ENCODE measurements around the gene MAP3K4. TPM values are rescaled to one million over a fixed set of nuclear protein-coding genes. Genes with fewer than 3 reads are reported as not detected.

MAP3K4 gene
- total RNA-seq, 4 donors from 2014 or later = 17.2 to 35.2 (median 23.7) TPM

DNA sequence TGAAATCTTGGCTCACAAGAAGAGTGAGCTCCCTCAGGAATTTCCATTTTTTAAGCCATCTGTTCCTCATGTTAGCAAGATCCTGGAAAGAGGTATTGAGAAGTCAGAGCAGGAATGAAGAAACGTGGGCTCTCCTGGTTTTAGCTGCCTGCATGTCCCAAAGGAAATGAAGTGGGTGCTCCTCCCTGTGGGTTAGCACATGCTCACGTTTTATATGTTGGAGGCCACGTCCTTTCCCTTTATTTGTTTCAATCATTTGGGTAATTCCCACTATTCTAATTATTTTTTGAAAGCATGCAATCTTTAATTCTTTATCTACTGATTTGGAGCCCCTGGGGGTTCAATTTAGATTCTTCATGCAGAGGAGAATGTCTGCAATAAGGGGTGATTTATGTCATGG, 4.3 kb upstream of the MAP3K4 start:
- peaks cover 0 to 10% of the 10 kb centered on the region in 2 donors for H3K9me3 ChIP-seq
- no peak for TF ChIP-seq EP300 (IDR thresholded peaks at IDR 0.05; ENCODE audit: low read depth)
- TF ChIP-seq POLR2AphosphoS5 (IDR thresholded peaks at IDR 0.05) = no peak
- TF ChIP-seq POLR2A (IDR thresholded peaks at IDR 0.05) = no peak
- TF ChIP-seq, protein P1, sequence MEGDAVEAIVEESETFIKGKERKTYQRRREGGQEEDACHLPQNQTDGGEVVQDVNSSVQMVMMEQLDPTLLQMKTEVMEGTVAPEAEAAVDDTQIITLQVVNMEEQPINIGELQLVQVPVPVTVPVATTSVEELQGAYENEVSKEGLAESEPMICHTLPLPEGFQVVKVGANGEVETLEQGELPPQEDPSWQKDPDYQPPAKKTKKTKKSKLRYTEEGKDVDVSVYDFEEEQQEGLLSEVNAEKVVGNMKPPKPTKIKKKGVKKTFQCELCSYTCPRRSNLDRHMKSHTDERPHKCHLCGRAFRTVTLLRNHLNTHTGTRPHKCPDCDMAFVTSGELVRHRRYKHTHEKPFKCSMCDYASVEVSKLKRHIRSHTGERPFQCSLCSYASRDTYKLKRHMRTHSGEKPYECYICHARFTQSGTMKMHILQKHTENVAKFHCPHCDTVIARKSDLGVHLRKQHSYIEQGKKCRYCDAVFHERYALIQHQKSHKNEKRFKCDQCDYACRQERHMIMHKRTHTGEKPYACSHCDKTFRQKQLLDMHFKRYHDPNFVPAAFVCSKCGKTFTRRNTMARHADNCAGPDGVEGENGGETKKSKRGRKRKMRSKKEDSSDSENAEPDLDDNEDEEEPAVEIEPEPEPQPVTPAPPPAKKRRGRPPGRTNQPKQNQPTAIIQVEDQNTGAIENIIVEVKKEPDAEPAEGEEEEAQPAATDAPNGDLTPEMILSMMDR (IDR thresholded peaks at IDR 0.05) = no peak
- H3K36me3 ChIP-seq = no peaks in the 10 kb centered on the region
- in situ Hi-C loops (cut with MboI; ENCODE audit: low pct_ligation_motif_present in 1 of 4, low pct_unique_long_range_greater_than_20kb in 1 of 4, low sequenced_read_pairs in 3 of 4) = no loop called here
- intact Hi-C loops (cut with DNase I; ENCODE audit: low total_unique reads) = no loop called here
- no peak overlapping the region for H3K27ac ChIP-seq
- no peak for DNase-seq
- 70 to 79% methylated on average over 3 of the region's 3 CpGs for WGBS, 2 donors (ENCODE audit: low coverage in 1 of 2)
- no peak overlapping the region for H3K4me3 ChIP-seq
- peaks cover 0 to 6% (median 2%) of the 10 kb centered on the region in 4 donors for H3K4me1 ChIP-seq
- no peaks in the 10 kb centered on the region for H3K27me3 ChIP-seq

DNA sequence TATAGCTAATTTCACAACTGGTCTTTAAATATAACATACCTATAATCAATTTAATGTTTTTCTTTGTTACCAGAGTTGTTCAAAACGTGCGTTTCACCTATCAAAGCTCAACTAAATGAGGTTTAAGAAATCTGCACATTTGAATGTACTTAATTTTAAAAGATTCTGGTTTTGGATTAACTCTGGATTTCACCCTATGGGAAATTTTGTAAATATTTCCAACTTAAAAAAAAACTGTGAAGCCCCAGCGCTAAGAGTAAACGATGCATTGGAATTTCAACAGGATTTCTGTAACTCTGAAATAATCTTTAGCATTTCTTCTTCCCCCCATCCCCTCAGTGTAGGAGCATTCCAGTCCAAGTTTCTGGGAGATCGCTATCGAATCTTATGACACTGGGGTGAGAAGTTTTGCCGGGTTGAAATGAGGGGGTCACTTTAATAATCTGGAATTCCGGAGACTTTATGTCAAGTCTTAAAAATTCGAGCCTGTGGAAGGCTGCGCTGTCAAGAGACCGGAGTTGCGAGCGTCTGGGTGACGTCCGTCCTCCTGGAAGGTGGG, 643 bp upstream of the MAP3K4 start:
- peaks cover 7 to 22% (median 9%) of the 10 kb centered on the region in 4 donors for H3K4me1 ChIP-seq
- intact Hi-C loops (cut with DNase I; ENCODE audit: low total_unique reads) = no loop called here
- in situ Hi-C loops (cut with MboI; ENCODE audit: low pct_ligation_motif_present in 1 of 4, low pct_unique_long_range_greater_than_20kb in 1 of 4, low sequenced_read_pairs in 3 of 4) = no loop called here
- TF ChIP-seq, protein P1 (IDR thresholded peaks at IDR 0.05) = no peak
- TF ChIP-seq POLR2AphosphoS5 (IDR thresholded peaks at IDR 0.05) (no peak), EP300 (IDR thresholded peaks at IDR 0.05; ENCODE audit: low read depth) (no peak), POLR2A (IDR thresholded peaks at IDR 0.05) (no peak)
- peak overlapping the region; percentile 86 to 98 (median 92) for H3K4me3 ChIP-seq
- H3K36me3 ChIP-seq = no peaks in the 10 kb centered on the region
- 1 to 4% methylated on average over 7 to 15 of the region's 15 CpGs for WGBS, 2 donors (ENCODE audit: low coverage in 1 of 2)
- no peaks in the 10 kb centered on the region for H3K9me3 ChIP-seq
- H3K27me3 ChIP-seq = no peaks in the 10 kb centered on the region
- H3K27ac ChIP-seq = peak overlapping the region; percentile 91 to 97 (median 94)
- no peak for DNase-seq

DNA sequence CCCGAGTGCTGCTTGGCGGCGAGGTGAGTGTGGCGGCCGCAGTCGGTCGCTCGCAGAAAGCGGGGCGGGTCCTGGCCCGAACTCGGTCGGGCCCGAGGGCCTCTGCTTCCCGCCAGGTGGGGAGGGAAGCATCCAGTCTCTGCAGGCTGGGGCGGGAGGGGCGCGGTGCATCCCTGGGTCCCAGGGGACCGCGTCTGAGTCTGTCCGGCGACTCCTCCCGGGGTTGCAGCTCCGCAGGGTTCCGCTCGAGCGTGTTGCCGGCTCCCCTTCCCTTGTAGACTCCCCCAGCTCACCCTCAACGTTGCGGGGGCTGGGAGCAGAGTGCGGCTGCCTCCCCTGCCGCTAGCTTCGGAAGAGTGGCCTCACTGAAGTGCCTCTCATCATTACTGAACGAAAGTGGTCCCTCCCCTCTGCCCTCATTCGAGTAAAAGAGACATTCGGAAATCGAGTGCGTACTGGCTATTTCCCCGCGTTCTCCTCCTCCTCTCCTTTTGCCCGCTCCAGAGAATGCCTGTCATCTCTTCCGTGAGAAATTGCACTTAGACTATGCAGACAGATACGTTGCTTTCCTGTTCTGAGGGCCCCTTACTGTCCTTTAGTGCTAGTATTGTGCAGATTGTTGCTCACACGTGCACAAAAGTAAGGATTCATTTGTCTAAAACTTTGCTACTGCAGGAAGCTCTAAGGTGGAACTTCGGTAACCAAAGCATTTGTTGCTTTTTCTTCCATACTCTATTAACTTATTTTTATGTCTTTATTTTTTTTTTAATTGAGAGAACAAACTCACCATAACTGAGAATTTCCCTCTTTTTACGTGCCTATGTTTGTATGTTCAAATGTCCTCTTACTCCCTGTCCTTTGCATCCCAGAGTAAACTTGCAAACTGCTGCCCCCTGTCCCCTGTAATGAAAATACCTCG, 751 bp downstream of the MAP3K4 start:
- in situ Hi-C loops (cut with MboI; ENCODE audit: low pct_ligation_motif_present in 1 of 4, low pct_unique_long_range_greater_than_20kb in 1 of 4, low sequenced_read_pairs in 3 of 4) = no loop called here
- Histone ChIP-seq H3K27me3 (no peaks in the 10 kb centered on the region), H3K4me3 (peak overlapping the region; percentile 86 to 98 (median 92)), H3K36me3 (no peaks in the 10 kb centered on the region), H3K27ac (peak overlapping the region; percentile 91 to 97 (median 94)), H3K9me3 (no peaks in the 10 kb centered on the region), H3K4me1 (peaks cover 7 to 26% (median 9%) of the 10 kb centered on the region in 4 donors)
- 0% methylated on average over 7 to 32 of the region's 47 CpGs for WGBS, 2 donors (ENCODE audit: low coverage in 1 of 2)
- DNase-seq = peak; percentile 51
- intact Hi-C loops (cut with DNase I; ENCODE audit: low total_unique reads) = no loop called here
- no peak for TF ChIP-seq POLR2AphosphoS5 (IDR thresholded peaks at IDR 0.05)
- TF ChIP-seq, protein P1 (IDR thresholded peaks at IDR 0.05) = peak; percentile 35 to 49 (median 42)
- TF ChIP-seq EP300 (IDR thresholded peaks at IDR 0.05; ENCODE audit: low read depth) = no peak
- no peak for TF ChIP-seq POLR2A (IDR thresholded peaks at IDR 0.05)

DNA sequence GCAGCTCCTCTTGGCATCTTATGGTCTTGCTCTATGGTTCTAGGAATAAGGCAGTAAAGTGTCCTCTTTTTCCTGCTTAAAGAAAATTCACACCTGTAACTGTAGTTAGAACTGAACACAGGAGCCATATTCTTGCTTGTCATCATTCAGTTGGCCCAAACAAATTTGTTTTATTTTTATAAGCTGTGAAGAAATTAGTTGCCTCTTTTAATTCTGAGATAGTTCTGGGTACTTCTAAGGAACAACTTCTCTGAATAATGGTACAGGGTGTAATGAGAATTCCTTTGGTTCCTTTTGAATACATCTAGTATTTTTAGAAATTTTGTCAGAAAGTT, 1.4 kb downstream of the MAP3K4 start:
- H3K27me3 ChIP-seq = no peaks in the 10 kb centered on the region
- DNase-seq = no peak
- no peaks in the 10 kb centered on the region for H3K9me3 ChIP-seq
- peaks cover 7 to 31% (median 9%) of the 10 kb centered on the region in 4 donors for H3K4me1 ChIP-seq
- intact Hi-C loops (cut with DNase I; ENCODE audit: low total_unique reads) (no loop called here), in situ Hi-C loops (cut with MboI; ENCODE audit: low pct_ligation_motif_present in 1 of 4, low pct_unique_long_range_greater_than_20kb in 1 of 4, low sequenced_read_pairs in 3 of 4) (no loop called here)
- peak overlapping the region; percentile 91 to 97 (median 94) for H3K27ac ChIP-seq
- no peaks in the 10 kb centered on the region for H3K36me3 ChIP-seq
- H3K4me3 ChIP-seq = peak overlapping the region in 2 of 4 donors; percentile 89 to 98
- TF ChIP-seq POLR2A (IDR thresholded peaks at IDR 0.05) = no peak
- TF ChIP-seq, protein P1 (IDR thresholded peaks at IDR 0.05) = peak in 1 of 5 experiments; percentile 2
